Bronchial epithelial cell (primary cell): Measurements from ENCODE around the gene CNTNAP2. TPM values are rescaled to one million over a fixed set of nuclear protein-coding genes. Genes with fewer than 3 reads are reported as not detected.

Experiments
- DNase-seq: peaks from one replicate; pipeline ENCODE4 v3.0.0-alpha.2; 2010; ENCODE audit warnings: low read depth
- FAIRE-seq: peaks from 2 replicates; lab custom pipeline; 2011; peaks lifted over from hg19 to GRCh38; lab: Jason Lieb, UNC
- H3K27me3 ChIP-seq: 2 replicates; pipeline ENCODE4 v1.5.1; 2011; ENCODE audit warnings: low read length; ENCODE audit not compliant: control insufficient read depth, insufficient read depth
- H3K36me3 ChIP-seq: 2 replicates; pipeline ENCODE4 v1.5.1; 2011; ENCODE audit warnings: low read length; ENCODE audit not compliant: control insufficient read depth, insufficient read depth
- H3K4me3 ChIP-seq: 2 replicates; pipeline ENCODE4 v1.5.1; 2011; ENCODE audit warnings: mild to moderate bottlenecking, low read depth, low read length, control low read depth
- total RNA-seq: library from RNA; depleted of rRNA; stranded (reverse); fragments of >200 nt; gene quantifications from 2 replicates; pipeline ENCODE4 v1.2.1, GENCODE V29; 2014
- TF ChIP-seq, protein P1 (sequence below): IDR thresholded peaks from 2 replicates; pipeline ENCODE4 v1.5.1; 2011; ENCODE audit warnings: mild to moderate bottlenecking, moderate library complexity, low read length, control low read depth, inconsistent platforms; ENCODE audit not compliant: insufficient read depth, severe bottlenecking

The CNTNAP2 gene
- total RNA-seq, 1 donor from 2014 or later: 0.26 TPM

DNA sequence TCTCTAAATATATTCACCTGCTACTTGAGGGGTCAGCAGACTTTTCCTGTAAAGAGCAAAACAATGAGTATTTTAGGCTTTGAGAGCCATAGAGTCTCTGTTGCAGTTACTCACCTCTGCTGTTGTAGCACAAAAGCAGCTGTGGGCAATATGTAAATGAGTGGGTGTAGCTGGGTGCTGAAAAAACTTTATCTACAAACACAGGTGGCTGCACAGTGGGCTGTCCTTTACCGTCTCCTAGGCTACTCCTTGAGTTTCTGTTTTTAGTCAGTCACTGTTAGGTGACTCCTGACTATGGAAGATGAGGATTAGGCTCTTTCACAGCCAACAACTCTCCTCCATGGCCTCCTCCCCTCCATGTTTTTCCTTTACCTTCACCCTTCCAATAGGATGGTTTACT is 2187.9 kb downstream of the CNTNAP2 start:
- FAIRE-seq (no peak), DNase-seq (peak; percentile 25)
- TF ChIP-seq, protein P1, sequence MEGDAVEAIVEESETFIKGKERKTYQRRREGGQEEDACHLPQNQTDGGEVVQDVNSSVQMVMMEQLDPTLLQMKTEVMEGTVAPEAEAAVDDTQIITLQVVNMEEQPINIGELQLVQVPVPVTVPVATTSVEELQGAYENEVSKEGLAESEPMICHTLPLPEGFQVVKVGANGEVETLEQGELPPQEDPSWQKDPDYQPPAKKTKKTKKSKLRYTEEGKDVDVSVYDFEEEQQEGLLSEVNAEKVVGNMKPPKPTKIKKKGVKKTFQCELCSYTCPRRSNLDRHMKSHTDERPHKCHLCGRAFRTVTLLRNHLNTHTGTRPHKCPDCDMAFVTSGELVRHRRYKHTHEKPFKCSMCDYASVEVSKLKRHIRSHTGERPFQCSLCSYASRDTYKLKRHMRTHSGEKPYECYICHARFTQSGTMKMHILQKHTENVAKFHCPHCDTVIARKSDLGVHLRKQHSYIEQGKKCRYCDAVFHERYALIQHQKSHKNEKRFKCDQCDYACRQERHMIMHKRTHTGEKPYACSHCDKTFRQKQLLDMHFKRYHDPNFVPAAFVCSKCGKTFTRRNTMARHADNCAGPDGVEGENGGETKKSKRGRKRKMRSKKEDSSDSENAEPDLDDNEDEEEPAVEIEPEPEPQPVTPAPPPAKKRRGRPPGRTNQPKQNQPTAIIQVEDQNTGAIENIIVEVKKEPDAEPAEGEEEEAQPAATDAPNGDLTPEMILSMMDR: no peak
- H3K36me3 ChIP-seq: no peaks in the 10 kb centered on the region
- no peaks in the 10 kb centered on the region for H3K27me3 ChIP-seq
- no peak overlapping the region for H3K4me3 ChIP-seq

DNA sequence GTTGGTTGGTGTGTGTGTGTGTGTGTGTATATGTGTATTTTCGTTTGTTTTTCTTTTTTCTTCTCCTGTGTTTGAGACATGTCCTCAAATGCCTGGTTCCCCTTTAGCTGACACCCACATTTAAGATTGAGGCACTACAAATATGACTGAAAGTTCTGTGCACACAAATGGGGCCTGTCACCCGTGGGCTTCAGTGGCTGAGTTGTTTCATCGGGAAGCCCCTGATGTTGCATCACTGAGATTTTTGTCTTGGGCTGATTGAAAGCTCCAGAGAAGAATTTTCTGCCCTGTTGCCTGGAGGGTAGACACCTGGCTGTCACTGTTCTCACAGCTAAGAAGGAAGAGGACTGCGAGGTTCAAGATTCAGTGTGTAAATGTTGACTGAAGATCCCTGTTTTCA is 2190.2 kb downstream of the CNTNAP2 start:
- DNase-seq (no peak), FAIRE-seq (no peak)
- TF ChIP-seq, protein P1: no peak
- Histone ChIP-seq H3K27me3 (no peaks in the 10 kb centered on the region), H3K4me3 (no peak overlapping the region), H3K36me3 (no peaks in the 10 kb centered on the region)

DNA sequence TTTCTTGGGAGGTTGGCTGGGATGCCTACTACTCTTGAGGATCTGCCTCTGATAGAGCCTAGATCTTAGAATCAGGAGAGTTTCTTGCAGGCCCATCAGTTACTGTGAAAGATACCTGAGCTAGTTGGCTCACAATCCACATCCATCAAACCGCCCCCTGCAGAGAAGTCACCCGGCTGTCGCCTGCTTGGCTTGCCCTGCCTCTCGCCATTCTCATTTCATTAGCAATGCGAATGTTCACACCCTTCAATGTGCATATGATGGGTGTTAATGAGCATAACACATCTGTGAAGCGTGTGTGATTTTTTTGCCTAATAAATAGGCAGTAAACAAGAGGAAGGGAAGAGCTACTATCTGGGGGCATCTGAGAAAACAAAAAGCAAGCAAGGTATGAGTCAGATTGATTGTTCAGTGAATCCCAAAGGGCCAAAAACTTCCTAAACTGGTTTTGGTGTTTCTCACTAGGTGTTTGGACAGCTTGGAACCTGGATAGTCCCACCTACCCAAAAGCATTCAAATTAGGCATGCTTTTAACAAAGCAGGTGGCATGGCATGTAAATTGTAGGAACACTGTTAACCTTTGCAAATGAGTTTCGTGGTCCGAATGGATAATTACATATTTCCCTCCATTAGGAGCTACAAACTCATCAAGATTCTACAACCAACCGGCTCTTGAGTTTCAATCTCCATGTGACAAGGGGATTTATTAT is 2201.7 kb downstream of the CNTNAP2 start:
- FAIRE-seq (no peak), DNase-seq (no peak)
- Histone ChIP-seq H3K4me3 (no peak overlapping the region), H3K36me3 (no peaks in the 10 kb centered on the region), H3K27me3 (no peaks in the 10 kb centered on the region)
- TF ChIP-seq, protein P1: no peak

DNA sequence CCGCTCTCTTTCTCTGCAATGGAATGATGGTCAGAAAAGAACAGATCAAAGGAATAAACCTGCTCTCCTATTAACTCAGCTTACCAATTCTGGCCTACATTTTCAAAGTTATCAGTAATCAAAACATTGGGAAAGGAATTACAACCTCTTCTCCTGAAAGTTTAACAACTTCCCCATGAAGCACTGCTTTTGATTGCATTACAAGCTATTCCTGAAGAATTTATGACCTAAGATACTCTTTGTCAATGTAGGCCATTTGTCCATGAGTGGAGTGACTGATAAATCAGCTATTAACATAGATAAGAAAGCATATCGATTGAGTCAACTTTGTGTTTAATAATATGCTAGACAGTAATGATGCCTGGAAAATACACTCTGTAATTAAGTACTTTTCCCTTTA is 2202.2 kb downstream of the CNTNAP2 start:
- no peak for FAIRE-seq
- TF ChIP-seq, protein P1: no peak

DNA sequence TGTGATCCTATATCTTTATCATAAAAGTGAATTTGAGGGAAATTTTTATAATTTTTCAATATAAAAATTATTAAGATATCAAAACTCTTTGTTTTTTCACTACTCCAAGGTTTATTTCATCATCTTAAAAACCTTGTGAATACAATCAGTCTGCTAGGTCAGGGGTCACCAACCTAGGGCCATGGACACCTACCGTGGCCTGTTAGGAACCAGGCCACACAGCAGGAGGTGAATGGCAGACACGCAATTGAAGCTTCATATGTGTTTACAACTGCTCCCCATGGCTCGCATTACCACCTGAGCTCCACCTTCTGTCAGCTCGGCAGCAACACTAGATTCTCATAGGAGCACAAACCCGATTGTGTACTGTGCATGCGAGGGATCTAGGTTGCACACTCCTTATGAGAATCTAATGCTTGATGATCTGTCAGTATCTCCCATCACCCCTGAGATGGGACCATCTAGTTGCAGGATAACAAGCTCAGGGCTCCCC is 2202.8 kb downstream of the CNTNAP2 start:
- Histone ChIP-seq H3K36me3 (no peaks in the 10 kb centered on the region), H3K4me3 (no peak overlapping the region)
- FAIRE-seq: no peak

More for the DNA sequence above, 2202.2 kb downstream of the CNTNAP2 start:
- no peak overlapping the region for H3K4me3 ChIP-seq
- no peak for DNase-seq
- no peaks in the 10 kb centered on the region for H3K27me3 ChIP-seq
- H3K36me3 ChIP-seq: no peaks in the 10 kb centered on the region

More for the DNA sequence above, 2202.8 kb downstream of the CNTNAP2 start:
- DNase-seq: no peak
- TF ChIP-seq, protein P1: no peak
- no peaks in the 10 kb centered on the region for H3K27me3 ChIP-seq
